Middle frontal gyrus (tissue), 1 donor: Measurements from ENCODE around the gene DLX5.

Source experiments
- DNase-seq: peaks from one replicate; pipeline ENCODE4 v3.0.0-alpha.2; 2015; ENCODE audit warnings: low spot score; ENCODE audit errors: extremely low spot score

The DLX5 gene

DNA sequence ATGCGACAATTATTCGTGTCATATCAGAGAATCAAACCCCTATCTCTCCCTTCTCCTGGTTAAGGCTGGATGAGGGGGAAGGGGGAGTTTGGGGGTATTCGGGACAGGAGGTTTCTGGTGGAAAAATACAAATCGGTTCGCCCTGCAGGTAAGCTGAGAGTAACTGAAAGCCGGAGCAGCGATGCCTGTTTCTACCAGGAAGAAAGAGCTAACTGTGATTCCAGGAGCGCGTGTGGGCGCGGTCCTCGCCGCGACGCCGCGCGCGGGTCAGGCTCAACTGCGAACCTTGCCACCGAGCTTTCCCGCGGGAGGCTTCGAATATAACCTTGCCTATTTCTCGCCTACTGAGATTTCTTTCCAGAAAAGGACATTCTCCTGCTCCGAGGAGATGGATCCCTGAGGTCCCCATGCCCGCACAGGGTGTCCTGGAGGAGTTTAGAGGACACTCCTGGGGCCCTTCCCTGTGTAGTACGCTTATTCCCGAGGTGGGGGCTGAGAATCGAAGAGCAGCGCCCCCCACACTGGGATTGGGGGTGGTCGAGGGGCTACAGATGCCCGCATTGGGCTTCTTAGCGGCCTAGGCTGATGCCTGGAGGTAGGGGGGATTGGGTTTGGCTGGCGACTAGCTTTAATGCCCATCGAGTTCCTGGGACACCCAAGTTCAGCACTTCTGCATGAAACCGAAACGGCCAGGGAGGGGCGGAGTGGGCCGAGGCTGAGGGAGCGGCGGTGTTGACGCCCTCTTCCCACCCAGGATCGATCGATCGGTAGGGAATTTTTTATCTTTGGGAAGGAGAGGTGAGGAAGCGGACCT lies 32.2 kb downstream of the DLX5 start:
- DNase-seq: no peak

DNA sequence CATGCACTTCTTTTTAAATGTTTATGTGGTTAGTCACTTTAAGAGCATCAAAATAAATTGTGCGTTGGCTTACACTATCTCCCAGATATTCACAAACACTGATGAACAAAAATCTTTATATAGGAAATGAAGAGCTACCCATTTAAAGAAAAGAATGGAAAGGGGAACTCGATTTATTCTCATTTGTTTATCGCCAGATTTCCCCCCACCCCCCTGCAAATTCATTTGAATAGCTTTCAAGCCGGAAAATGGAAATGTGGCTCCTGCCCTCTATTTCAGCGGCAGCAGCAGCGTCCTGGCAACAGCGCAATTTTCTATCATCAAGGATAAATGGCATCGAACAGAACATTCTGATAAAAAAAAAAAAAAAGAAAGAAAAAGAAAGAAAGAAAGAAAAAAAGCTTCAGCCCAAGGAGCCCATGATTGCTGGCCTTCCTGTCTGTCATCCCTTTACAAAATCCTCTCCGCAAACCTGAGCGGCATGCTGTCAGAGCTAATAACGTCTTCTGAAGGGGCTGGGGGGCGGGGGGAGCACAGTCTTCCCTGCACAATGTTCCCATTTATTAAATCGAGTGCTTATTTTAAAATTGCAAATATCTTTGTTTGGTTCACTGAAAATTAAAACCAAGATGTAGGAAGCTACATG lies 33.0 kb downstream of the DLX5 start:
- DNase-seq: no peak

DNA sequence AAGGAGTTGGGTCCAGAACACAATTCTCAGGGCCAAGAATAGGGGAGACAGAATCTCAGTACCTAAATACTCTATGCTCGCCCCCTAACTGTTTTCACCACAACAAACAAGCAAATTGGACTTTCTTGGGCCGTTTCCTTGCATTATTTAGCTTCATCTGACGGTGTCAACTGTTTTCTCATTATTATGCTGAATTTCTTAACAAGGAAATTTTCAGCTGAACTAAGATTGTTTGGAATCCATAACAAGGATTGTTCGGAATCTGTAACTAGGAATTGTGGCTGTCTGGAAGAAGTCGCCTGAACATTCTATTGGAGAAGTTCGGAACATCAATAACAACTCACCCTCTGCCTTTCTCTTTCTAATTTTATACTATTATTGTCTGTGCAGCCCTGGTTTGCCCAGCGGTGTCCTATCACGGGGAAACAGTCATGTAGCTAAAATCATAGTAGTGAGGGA lies 34.7 kb downstream of the DLX5 start:
- DNase-seq: no peak

DNA sequence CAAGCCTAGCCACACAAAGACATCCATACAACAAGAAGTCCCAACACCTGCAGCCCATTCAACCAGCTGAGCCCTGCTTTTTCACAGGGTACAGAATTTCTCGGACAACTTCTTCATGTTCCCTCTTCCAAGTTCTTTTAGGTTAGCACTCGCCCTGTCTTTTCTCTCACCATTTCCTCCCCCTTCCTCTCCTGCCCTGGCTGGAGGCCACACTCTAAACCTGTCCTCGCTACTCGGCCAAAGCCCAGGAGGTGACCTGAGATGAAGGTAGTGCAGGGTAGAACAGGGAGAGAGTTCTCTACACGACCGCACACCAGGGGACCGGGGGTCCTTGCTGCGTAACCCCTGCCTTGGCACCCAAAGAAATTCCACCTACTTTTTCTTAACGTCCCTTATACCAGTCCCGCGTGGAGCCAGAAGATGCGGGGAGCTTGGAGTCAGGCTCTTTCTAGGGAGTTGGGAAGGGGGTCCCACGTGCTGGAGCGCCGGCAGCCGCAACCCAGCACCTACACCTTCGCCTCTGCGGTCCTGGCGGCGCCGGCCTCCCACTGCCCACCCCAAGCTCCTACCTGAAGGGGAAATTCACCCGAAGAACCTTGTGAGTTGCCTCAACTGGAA lies 35.3 kb downstream of the DLX5 start:
- DNase-seq: no peak

DNA sequence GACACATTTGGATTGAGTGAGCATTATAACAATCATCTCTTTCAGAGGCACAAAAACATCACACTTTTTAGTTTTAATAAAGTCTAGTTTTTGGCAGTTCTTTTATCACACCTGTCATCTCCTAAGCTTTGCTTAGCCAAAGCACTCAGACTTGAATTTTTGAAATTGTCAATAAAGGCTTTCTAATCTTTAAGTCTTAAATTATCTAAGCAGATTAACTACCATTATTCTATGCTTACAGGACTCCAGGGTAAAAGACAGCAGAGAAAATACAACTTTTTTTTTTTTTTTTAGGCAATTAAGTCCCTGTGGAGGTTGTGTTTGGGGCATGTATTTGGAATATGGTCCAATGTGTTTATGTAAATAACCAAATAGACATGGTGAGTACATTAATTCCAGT lies 36.9 kb downstream of the DLX5 start:
- no peak for DNase-seq

DNA sequence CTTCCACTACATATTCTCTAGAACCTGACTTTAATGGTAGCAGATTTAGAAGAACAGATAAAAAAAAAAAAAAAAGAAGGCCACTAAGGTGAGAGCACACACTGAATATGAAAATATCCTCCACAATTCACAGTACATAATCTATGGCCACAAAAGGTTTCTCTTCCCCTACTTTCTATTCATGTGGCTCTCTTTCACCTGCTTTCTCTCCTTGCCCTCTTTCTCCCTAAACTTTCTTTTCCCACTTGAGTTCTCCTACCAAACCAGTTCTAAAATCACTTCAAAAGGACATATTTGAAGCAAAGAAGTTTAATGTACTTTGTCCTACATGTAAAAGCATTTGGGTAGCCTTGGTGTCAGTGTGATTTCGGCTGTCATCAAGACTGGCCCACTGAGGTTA lies 37.7 kb downstream of the DLX5 start:
- DNase-seq: no peak

DNA sequence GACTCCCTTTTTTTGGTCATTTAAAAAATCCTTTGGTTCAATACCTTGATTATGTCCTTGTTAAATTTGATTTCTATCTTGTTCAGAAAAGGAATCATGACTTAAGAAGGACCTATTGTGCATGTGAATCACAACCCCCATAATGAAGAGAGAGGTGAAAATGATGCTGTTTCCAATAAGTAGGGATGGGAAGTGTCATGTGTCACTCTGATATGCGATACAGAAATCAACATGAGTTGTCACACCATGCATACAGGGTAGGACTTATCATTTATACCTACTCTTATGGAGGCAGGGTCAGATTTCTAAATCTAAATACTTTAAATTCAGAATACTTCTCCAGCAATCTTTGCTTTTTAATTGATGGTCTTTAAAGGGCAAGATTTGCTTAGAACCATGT lies 38.6 kb downstream of the DLX5 start:
- DNase-seq: no peak

DNA sequence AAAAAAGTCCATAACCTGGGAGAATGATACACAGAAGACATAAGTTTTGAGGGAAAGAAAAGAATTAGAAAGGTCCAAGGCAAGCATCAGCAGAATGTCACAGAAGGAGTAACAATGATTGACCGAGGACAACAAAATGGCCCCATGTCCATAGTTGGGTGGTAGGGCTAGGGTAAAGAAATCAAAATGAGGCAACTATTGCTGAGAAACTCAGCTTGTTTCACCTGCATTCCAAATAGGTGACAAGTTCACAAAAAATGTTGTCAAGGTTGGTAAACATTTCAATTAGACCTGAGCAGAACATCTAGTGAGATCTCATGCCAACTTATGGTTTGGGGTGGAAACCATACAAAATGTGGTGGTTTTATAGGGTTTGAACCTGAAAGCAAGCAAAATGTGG lies 42.0 kb downstream of the DLX5 start:
- DNase-seq: no peak

DNA sequence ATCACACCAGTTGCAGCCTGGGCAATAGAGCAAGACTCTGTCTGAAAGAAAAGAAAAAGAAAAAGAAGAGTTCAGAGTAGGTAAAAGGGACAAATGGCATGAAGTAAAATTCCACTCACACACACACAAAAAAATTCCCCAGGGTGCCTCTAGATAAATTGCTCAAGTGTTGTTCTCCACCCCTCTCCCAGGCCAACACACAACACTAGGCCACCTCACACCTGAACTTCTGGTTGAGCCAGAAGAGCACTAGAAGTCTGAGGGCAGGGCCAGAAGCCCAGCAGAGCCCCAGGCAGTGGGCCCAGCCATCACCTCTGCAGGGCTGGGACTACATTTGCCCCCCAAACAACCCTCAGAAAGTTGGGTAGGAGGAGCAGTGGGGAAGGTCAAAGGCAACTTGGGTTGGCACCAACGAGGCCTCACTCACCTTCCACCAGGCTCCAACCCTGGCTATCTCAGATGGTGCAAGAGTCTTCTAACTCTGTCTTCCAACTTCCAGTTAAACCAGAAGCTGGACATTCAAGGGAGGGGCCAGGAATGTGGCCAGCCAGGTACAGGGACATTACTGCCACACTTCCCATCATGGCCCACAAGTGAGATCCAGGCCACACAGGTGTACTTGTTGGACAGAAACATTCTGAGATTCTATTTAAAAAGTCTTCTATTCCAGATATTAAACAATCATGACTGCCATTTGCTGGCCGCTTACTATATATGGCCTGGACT lies 44.9 kb downstream of the DLX5 start:
- DNase-seq: no peak

DNA sequence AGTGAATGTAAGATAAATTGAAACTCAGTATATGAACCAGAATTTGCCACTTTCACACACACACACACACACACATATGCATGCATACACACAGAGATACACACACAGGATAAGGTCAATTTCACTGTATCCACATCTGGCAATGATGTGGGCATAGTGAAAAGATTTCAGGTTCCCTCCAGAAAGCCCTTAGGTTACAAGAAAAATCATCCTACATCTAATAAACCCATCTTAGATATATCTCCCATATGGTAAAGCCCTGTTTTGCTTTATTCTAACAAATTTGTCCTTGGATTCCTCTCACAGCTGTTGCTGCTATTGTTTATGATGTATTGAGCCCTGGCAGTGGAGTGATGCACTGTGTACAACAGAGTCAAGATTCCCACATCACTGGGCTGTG lies 47.2 kb downstream of the DLX5 start:
- no peak for DNase-seq

DNA sequence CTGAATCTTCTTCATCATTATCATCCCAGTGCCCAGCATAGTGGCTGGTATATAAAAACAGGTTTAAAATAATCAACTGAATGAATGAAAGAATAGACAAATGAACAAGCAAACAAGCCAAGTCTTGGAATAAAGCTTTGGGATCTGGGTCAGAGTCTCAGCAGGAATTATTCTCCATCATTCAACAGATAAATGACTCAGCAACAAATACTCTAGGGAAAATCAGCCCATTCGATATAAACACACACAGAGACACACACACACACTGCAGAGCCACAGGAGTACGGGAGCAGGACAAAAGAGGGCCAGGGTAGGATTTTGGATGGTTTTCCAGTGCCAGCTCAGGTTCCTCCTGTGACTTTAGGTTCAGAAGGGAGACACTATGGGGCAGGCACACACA lies 48.5 kb downstream of the DLX5 start:
- no peak for DNase-seq

DNA sequence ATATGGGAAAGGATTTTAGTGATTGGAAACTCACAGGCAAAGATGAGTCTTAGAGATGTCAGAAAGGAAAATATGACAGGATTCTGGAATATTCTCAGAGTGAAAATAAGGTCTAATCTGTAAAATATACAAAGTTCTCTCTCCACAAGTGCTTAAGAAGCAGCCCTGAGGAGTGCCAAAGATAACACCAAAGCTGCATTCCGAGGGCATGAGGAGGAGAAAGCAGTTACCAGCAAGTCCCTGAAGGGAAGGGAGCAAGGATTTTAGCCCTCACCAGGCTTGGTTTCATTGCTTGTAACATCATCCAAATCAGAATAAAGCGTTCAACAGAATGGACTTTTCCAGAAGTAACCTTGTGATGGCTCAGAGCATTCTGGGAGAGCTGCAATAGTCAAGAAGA lies 50.6 kb downstream of the DLX5 start:
- no peak for DNase-seq

DNA sequence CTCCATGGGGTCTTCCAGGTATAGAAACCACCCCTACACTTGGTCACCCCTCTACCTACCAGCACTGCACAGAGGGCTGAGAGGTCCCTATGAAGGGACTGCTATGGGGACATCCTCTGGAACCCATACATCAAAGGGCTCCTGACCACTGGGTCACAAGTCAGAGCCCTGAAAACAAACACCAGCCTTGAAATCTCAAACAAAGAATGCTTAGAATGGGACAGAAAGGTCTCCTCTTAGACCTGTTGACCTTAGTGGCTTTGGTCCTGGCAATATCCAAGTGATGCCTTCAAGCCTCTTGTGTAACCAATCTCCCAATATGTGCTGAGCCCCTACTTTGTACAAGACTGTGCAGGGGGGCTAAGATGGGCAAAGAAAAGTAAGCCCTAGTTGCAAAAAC lies 53.9 kb downstream of the DLX5 start:
- DNase-seq: no peak
